NCI-H1694 (cell line): ENCODE results near the gene VWA3B.

ENCODE experiments used
- DNase-seq: peaks from one replicate; lab custom pipeline; 2025; lab: John Stamatoyannopoulos, UW

Gene VWA3B

GRCh38 chr2:98172150-98172765 lies 85.3 kb downstream of the VWA3B start:
- DNase-seq: no peak

- no peak for DNase-seq
Observed at GRCh38 chr2:98172951-98173350, 86.0 kb downstream of the VWA3B start.

DNA sequence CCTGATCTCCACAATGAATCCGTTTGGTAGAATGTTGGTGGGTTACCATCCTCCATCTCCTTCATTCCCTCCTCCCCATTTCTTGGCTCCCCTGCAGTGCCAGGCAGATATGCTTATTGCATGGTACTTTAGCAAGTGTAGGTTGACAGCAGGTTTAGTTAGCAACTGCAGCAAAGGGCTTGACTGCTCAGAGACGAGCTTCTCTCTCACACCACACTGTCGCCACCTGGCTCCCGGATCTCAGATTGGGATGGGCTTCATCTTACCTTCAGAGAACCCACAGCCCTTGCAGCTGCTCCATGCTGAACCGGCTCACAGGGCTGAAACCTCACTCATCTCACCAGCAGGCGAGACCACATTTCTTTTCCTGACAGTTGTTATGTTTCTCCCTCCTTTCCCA lies 88.8 kb downstream of the VWA3B start:
- DNase-seq: peak; percentile 19

DNA sequence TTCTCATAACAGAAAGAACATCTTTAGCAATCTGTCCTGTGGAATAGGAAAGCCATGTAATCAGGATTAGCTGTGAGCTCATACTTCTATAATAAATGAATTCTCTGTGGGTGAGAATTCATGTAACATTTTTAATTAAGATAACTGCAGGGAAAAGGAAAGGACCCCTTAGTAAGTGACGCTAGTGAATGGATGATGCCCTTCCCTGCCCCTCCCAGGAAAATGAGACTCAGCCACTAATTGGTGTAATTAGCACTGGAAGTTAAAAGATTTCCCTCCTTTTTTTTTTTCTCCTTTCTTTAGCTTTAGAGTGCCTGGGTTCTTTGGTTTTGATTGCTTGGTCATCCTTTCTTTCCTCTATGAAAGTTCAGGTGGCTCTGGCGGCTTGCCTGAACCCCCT lies 90.3 kb downstream of the VWA3B start:
- DNase-seq: no peak

DNA sequence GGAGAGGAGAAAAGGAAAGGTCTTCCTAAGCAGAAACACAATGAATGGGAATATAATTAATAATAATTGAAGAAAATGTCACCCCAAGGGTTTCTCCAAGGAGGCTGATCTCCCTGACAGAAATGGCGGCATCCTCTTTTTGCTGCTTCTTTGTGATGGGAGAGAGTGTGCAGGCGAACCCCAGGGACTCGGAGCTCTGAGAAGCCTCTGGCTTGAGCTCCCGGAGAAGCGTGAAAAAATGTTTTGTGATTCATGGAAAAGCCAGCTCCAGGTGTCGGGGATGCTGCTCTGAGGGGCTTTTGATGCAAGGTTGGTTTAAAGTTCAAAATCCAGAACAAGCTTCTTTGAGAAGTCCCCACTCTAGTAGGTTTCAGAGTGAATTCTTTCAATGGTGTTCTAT lies 91.0 kb downstream of the VWA3B start:
- no peak for DNase-seq

GRCh38 chr2:98180456-98180855 lies 93.5 kb downstream of the VWA3B start:
- DNase-seq: no peak

DNA sequence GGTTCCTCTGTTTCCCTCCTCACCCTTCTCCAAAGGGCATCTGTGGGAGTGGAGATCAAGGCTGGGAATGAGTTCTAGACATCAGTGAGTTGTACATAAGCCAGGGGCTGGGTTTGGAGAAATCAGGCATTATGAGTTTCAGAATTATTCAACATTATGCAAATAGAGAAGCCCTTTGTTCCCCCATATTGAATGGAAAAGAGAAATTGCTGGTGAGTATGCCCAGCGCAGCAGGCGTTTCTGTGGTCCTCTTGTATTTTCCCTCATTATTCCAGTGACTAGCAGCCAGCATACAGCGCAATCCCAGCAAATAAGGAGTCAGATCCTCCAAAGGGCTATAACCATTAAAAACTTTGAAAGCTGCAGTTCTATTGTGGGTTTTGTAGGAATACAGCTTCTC lies 94.4 kb downstream of the VWA3B start:
- no peak for DNase-seq

- DNase-seq: no peak
Observed at GRCh38 chr2:98185801-98186200, 98.8 kb downstream of the VWA3B start.

DNA sequence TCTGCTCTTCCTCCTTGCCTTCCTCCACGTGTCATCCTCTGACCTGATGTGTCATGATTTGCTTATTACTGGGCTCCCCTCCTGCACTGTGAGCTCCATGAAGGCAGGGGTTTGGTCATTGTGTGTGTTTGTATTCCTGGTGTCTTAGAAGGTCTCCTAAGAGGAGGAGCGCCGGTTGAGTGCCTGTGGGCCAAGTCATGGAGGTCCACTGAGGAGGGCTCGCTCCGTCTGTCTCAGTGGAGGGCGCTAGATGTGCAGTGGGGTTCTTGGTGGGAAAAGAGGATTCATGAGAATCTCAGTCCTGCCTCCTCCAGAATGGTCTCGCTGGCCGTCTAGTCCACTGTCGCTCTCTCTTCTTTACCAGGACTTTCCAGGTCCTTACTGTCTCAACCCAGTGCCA lies 100.2 kb downstream of the VWA3B start:
- no peak for DNase-seq

DNA sequence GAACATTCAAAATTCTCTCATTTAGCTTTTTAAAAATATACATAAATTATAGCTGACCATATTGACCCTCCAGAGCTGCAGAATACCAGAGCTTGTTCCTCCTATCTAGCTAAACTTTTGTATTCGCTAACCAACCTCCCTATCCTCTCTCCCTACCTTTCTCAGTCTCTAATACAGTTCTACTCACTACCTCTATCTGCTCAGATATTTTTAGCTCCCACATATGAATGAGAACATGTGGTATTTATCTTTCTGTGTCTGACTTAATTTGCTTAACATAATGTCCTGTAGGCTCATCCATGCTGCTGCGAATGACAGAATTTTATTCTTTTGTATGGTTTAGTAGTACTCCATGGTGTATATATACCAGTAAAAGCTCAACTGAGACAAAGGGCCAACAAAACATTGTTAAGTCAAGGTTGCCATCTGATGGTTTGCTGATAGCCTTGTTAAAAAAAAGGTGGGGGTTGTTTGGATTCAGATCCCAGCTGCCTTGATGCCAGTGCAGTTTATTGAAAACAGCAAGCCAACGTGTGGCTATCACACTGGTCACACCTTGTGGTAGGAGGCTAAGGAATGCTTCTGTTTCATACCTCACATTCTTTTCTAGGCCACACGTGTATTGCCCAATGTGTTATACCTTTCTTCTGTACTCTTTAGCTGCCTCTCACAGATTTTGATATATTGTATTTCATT lies 101.5 kb downstream of the VWA3B start:
- DNase-seq: no peak

DNA sequence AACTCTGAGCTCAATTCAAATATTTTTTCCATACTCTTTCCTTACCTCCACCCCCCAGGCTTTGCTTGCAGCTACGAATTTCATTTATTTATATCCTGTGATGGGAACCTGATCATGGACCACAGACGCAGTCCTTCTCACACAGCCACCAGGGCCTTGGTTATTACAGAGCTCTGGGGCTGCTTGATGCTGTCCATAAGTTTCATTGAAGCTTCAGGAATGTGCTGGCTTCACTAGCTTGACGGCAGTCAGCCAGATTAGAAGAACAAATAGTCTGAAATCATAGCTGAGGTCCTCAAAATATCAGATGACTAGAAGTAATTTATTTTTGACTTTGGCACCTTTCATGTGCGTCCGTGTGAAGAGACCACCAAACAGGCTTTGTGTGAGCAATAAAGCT lies 104.9 kb downstream of the VWA3B start:
- no peak for DNase-seq

DNA sequence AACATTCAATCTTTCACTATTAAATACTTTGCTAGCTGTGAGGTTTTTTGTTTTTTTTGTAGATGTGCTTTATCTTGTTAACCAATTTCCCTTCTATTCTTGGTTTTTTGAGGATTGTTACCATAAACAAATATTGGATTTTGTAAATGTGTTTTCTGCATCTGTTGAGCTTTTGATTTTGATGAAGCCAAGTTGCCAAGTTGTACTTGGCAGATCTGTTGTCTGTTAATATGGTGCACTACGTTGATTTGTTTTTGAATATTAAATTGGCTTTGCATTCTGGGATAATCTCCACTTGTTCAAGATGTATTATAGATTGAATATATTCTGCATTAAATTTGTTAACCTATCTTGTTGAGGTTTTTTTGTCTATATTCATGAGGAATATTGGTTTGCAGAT lies 114.6 kb downstream of the VWA3B start:
- DNase-seq: no peak

GRCh38 chr2:98205889-98206288 lies 118.9 kb downstream of the VWA3B start:
- DNase-seq: no peak

DNA sequence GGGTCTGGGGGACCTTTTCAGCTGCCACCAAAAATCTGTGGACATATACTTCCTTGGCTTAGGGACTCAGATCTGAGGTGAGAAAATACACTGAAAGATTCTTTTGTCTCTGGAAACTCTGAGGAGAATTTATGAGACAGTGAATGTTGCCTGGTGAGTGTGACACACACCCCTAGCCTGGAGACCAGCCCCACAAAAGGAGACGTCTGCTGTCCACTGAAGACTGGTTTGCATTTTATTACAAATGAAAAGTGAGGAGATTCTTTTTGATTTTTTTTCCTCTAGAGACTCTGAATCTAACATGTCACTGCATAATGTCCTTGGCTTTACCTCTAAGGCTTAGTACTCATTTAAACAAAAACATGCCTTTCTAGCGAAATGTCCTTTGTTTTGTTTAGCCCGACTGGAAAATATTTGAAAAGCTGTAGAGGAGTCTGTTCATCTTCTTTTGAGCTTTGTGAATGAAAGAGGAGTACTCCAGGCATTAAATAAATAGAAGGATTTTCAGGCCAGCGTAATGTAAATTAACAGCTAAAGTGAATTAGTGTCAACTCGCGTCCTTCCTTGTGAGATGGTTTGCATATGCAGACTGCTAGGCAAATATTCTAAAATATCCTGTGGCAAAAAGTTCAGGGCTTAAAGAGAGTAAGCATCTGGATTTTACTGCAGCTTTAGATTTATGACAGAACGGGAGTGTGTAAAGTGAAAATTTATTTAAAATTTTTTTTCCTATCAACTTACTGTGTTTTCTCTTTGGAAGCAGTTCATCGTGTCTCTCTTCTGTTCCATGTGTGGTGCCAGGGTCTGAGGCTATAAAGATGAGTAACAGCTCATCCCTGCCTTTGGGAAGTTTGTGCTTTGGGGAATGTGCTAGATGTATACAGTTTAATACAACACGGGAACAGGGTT lies 125.4 kb downstream of the VWA3B start:
- DNase-seq: no peak

- DNase-seq: no peak
Observed at GRCh38 chr2:98216616-98217015, 129.6 kb downstream of the VWA3B start.

DNA sequence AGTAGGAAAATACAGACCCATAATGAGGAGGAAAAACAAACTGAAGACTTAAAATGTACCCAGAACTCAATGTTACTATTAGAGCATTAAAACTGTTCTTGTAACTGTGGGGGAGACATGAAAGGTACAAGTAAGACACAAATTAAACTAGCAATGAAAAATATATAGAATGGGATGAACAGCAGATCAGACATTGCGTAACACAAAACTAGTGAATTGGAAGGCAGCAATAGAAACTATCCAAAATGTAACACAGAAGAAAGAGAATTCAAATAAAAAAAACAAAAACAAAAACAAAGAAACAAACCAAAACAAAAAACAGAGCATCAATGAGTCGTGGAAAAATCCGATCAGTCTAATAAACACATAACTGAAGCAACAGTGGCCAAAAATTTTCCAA lies 132.2 kb downstream of the VWA3B start:
- DNase-seq: no peak

DNA sequence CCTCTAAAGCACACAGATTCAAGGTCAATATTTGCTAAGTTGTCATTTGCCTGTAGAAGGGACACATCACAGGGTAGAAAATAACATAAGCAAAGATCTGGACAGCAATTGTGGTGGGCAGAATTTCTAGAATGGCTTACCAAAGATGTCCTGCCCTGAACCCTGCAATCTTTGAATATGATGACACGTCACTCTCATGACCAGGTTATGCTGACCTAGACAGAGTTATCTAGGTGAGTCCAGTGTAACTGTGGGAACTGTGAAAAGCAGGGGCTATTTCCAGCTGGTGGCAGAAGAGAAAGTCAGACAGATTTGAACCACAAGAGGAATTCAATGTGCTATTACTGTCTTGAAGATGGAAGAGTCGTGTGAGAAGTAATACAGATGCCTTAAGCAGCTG lies 147.0 kb downstream of the VWA3B start:
- no peak for DNase-seq

DNA sequence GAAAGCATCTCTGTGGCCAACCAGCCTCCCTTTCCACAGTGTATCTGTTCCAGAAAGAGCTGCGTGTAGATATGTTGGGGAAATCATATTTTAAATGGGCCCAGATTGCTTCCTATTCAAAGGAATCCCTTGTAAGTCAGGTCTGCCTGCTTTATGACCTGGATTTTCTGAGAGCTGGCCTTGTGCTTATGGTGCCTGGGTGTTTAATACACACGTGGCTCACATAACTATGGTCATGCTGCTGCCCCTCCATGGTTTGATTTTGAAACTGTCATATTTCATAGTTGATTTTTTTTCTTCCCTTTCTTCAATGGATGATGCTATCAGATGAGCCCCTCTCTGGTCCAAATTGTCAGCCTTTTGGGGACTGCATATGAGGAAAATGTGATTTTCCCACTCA lies 147.8 kb downstream of the VWA3B start:
- no peak for DNase-seq

GRCh38 chr2:98236935-98237334 lies 150.0 kb downstream of the VWA3B start:
- no peak for DNase-seq

GRCh38 chr2:98240786-98241398 lies 153.9 kb downstream of the VWA3B start:
- DNase-seq: no peak

DNA sequence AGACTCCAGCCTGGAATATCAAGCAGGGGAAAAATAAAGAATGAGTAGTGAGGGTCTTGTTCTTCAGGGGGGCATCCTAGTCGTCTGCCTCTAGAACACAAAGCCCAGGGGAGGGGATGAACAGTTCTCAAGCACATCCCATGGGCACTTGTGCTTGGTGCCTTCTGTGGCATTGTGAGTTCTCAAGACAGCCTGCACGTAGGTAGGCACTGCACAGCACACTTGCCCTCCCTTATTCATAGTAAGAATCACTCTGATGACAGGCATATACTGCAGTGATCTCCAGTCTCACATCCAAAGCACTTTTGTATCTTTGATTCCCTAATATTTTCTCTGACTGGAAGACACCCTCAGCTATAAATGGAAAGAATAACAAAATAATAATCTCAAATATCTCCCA lies 154.6 kb downstream of the VWA3B start:
- no peak for DNase-seq

DNA sequence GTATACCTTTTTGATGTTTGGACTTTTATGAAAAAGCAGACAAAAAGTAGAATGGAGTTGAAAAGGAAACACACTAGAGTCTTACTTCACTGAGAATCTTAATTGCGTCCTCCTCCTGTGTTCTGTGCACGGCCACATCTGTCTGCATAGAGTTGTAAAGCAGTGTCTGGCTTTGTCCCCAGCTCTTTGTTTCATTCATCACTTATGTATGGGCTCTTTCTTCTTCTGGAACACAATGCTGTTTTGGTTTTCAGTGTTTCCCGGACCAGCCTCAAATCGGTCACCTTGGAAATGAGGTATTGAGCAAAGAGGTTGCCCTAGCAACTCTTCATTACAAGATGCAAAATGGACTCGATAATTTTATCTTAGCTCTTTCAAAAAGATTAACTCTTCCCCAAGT lies 155.0 kb downstream of the VWA3B start:
- no peak for DNase-seq

GRCh38 chr2:98245491-98245890 lies 158.5 kb downstream of the VWA3B start:
- DNase-seq: no peak
